Neural crest cell (in vitro differentiated cells): ENCODE results near the gene P3H2. TPM values are rescaled to one million over a fixed set of nuclear protein-coding genes. Genes with fewer than 3 reads are reported as not detected.

Source experiments
- DNase-seq: peaks from one replicate; pipeline ENCODE4 v3.0.0; 2021; ENCODE audit warnings: low read depth, mixed read lengths, low spot score
- H3K27ac Mint-ChIP-seq: one replicate; pipeline ENCODE4 v1.8.0; 2021; ENCODE audit warnings: mild to moderate bottlenecking, mixed read lengths; ENCODE audit not compliant: unreplicated experiment
- H3K27me3 Mint-ChIP-seq: 2 replicates; pipeline ENCODE4 v1.8.0; 2021; ENCODE audit warnings: low read depth, mild to moderate bottlenecking, mixed read lengths
- H3K36me3 Mint-ChIP-seq: 2 replicates; pipeline ENCODE4 v1.8.0; 2021; ENCODE audit warnings: low read depth, mild to moderate bottlenecking, mixed read lengths
- H3K4me1 Mint-ChIP-seq: 2 replicates; pipeline ENCODE4 v1.8.0; 2021; ENCODE audit warnings: mixed read lengths
- H3K4me3 Mint-ChIP-seq: one replicate; pipeline ENCODE4 v1.8.0; 2021; ENCODE audit warnings: mild to moderate bottlenecking, mixed read lengths
- H3K9me3 Mint-ChIP-seq: 2 replicates; pipeline ENCODE4 v1.8.0; 2021; ENCODE audit warnings: mixed read lengths
- CTCF ChIP-seq: fragments of 200-600 bp; sonication (generic); conservative IDR thresholded peaks from 2 replicates; pipeline ENCODE4 v1.5.0; 2021; ENCODE audit warnings: antibody characterized with exemption, mild to moderate bottlenecking
- total RNA-seq: library from RNA; stranded (reverse); gene quantifications from 2 replicates; pipeline ENCODE4 v1.2.1, GENCODE V29; 2021

Gene P3H2
- total RNA-seq, 1 donor from 2014 or later: 4.1 TPM

DNA sequence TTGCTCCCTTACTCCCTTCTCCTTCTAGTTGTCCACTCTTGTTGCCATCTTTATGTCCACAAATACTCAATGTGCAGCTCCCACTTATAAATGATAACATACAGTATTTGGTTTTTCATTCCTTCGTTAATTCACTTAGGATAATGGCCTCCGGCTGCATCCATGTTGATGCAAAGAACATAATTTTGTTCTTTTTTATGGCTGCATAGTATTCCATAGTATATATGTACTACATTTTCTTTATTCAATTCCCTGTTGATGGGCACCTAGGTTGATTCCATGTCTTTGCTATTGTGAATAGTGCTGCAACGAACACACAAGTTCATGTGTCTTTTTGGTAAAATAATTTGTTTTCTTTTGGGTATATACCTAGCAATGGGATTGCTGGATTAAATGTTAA, 21.3 kb upstream of the P3H2 start:
- Mint-ChIP-seq H3K27me3 (peaks cover 2% of the 10 kb centered on the region), H3K9me3 (peaks cover 5% of the 10 kb centered on the region), H3K27ac (no peak overlapping the region), H3K4me1 (no peaks in the 10 kb centered on the region), H3K4me3 (no peak overlapping the region), H3K36me3 (peaks cover 5% of the 10 kb centered on the region)
- DNase-seq: no peak
- TF ChIP-seq CTCF: no peak

DNA sequence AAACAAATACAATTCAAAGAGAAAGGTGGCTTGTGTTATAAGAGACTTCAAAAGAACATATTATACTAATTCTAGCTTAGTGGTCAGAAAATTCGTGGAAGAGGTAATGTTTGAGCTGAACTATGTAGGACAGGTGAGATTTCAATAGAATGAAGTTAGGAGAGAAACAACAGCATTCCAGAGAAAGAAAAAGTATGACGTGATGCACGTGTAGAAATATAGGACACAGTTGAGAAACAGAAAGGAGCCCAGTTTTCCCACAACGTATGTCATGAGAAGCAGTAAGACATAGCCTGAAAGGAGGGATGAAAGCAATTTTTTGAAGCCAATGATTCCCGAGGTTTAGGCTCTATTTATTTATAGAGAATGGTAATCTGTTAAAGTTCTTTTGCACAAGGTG, 18.7 kb upstream of the P3H2 start:
- H3K4me3 Mint-ChIP-seq: no peak overlapping the region
- peaks cover 4% of the 10 kb centered on the region for H3K9me3 Mint-ChIP-seq
- DNase-seq: no peak
- H3K4me1 Mint-ChIP-seq: no peaks in the 10 kb centered on the region
- H3K27ac Mint-ChIP-seq: no peak overlapping the region
- H3K27me3 Mint-ChIP-seq: no peaks in the 10 kb centered on the region
- no peaks in the 10 kb centered on the region for H3K36me3 Mint-ChIP-seq
- TF ChIP-seq CTCF: no peak

DNA sequence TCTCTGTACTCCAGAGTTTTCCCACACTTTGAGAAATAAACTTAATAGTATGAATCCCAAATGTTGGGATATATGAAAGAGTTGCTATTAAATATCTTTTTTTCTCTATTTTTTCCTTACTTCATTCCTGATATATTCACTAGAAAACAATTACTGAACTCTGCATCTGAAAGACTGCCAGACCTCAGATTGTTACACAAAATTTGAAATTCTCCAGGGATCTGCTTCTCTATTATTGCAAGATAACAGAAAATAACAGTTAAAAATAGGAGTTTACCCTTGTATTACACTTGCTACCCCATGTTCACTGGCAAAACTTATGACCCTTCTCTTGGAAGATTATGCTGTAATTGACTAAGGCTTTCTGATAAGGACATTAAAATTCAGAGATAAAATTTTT, 11.7 kb upstream of the P3H2 start:
- H3K9me3 Mint-ChIP-seq: peaks cover 4% of the 10 kb centered on the region
- H3K4me3 Mint-ChIP-seq: no peak overlapping the region
- no peaks in the 10 kb centered on the region for H3K27me3 Mint-ChIP-seq
- no peak for DNase-seq
- H3K27ac Mint-ChIP-seq: no peak overlapping the region
- TF ChIP-seq CTCF: no peak
- no peaks in the 10 kb centered on the region for H3K36me3 Mint-ChIP-seq
- peaks cover 6% of the 10 kb centered on the region for H3K4me1 Mint-ChIP-seq

GRCh38 chr3:190131329-190131728, 10.6 kb upstream of the P3H2 start:
- Mint-ChIP-seq H3K27ac (no peak overlapping the region), H3K4me3 (no peak overlapping the region), H3K36me3 (no peaks in the 10 kb centered on the region), H3K9me3 (peaks cover 4% of the 10 kb centered on the region), H3K4me1 (peaks cover 6% of the 10 kb centered on the region), H3K27me3 (no peaks in the 10 kb centered on the region)
- TF ChIP-seq CTCF: no peak
- no peak for DNase-seq

DNA sequence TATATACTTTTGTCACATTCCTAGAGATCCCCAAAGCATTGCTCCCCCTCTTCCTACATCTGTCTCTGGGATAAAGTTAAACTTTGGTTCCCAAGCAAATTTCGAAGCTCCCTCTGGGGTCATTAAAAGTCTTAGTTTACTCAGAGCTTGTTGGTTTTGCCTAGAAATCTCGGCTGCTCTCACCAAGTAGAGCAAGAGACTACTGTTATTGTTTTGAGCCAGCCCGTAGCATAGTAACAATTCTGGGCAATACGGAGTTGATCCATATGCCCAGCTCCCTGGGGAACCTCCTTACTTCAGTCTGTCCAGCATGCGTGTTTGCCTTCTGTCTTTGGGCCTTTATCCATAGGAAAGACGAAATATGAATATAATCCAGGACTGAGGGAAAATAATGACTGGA, 10.0 kb upstream of the P3H2 start:
- Mint-ChIP-seq H3K27me3 (no peaks in the 10 kb centered on the region), H3K4me1 (peaks cover 6% of the 10 kb centered on the region), H3K4me3 (no peak overlapping the region), H3K36me3 (no peaks in the 10 kb centered on the region), H3K9me3 (peaks cover 4% of the 10 kb centered on the region), H3K27ac (no peak overlapping the region)
- no peak for TF ChIP-seq CTCF
- no peak for DNase-seq

DNA sequence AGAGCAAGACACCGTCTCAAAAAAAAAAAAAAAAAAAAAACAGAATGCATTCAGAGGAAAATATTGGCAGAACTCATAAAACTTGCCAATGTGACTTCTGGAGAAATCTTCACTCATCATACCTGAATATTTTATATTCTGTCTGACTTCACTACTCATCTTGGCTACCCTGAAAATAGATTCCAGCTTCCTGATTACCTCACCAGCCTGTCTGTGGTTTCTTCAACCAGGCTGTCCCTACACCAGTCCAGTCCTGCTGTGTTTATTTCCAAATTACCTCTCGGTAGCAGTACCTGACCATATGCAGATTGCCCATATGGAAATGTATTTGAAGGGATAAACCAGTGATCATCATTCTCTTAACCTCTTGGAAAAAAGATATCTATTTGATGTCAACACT, 9.3 kb upstream of the P3H2 start:
- no peak for DNase-seq
- H3K27me3 Mint-ChIP-seq: no peaks in the 10 kb centered on the region
- H3K4me1 Mint-ChIP-seq: peaks cover 6% of the 10 kb centered on the region
- H3K9me3 Mint-ChIP-seq: no peaks in the 10 kb centered on the region
- no peaks in the 10 kb centered on the region for H3K36me3 Mint-ChIP-seq
- no peak for TF ChIP-seq CTCF
- no peak overlapping the region for H3K27ac Mint-ChIP-seq
- no peak overlapping the region for H3K4me3 Mint-ChIP-seq
